HG02759 (cell line): ENCODE results near the gene UBE2N.

Experiments
- ATAC-seq: cut with Tn5 transposase; IDR thresholded peaks from one replicate; pipeline ENCODE4 v1.9.1; 2021; ENCODE audit warnings: mild to moderate bottlenecking, moderate library complexity; ENCODE audit not compliant: unreplicated experiment

UBE2N gene, protein sequence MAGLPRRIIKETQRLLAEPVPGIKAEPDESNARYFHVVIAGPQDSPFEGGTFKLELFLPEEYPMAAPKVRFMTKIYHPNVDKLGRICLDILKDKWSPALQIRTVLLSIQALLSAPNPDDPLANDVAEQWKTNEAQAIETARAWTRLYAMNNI

DNA sequence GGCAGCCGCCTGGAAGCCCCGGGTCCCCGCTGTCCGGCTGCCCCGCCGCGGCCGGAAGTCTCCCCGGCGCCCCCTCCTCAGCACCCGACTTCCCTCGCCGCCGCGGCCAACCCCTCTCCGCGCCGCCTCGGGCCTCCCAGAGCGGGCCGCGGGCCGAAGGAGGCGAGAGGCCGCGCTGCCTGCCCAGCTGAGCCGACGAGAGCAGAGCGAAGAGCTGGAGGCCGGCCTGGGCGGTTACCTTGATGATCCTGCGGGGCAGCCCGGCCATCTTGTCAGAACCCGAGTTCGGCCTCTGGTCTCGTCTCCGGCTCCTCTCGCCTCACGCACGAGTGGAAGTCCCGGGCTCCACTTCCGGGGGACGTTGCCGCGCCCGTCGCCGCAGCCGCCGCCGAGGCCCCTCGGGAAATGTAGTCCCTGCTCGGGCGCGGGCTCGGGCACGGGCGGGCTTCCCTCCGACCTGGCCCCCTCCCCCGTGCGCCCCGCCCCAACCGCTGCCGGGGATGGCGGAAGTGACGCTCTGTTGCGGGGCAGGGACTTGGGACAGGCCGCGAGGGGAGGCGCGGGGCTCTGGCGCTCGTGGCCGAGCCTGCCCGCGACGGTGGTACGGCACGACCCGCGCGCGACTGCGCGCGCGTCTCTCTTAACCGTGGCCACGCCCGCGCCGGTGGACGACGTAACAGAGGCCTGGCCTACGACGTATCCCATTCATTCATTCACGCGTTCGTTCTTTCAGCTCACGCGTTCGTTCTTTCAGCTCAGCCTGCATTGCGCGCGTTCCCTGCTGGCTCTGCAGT lies at the start of gene UBE2N:
Gene UBE2N, minus strand, starts transcription at position 331 of the 794 bp plus-strand sequence. Its CDS starts 63 bp downstream, at position 268.
- peak; percentile 82 for ATAC-seq

DNA sequence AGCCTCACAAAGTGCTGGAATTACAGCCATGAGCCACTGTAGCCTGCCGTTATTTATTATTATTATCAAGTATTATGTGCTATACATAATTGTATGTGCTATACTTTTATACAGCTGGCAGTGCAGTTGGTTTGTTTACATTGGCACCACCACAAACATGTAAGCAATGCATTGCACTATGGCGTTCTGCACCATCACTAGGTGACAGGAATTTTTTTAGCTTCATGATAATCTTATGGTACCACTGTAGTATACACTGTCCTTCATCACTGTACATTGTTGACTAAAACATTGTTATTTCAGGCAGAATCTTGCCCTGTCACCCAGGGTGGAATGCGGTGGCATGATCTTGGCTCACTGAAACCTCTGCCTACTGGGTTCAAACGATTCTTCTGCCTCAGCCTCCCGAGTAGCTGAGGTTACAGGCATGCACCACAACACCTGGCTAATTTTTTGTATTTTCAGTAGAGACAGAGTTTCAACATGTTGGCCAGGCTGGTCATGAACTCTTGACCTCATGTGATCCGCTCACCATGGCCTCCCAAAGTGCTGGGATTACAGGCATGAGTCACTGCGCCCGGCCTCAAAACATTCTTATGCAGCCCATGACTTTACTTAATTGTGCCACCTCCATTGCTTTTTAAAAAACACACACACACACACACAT lies 42.7 kb upstream of the UBE2N start:
- ATAC-seq: no peak

DNA sequence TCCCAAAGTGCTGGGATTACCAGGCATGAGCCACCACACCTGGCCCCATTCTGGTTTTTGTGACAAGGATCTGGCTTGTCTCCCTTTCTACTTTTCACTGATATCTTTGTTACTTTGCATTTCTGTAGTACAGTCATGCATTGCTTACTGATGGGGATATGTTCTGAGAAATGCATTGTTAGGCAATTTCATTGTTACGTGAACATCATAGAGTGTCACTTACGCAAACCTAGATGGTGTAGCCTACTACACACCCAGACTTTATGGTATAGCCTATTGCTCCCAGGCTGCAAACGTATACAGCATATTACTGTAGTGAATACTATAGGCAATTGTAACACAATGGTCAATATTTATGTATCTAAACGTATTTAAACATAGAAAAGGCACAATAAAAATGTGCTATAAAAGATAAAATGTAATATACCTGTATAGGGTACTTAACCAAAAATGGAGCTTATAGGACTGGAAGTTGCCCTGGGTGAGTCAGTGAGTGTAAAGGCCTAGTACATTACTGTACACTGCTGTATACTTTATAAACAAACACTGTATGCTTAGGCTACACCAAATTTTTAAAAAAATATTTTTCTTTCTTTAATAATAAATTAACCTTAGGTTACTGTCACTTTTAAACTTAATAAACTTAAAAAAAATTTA lies 41.5 kb upstream of the UBE2N start:
- no peak for ATAC-seq

DNA sequence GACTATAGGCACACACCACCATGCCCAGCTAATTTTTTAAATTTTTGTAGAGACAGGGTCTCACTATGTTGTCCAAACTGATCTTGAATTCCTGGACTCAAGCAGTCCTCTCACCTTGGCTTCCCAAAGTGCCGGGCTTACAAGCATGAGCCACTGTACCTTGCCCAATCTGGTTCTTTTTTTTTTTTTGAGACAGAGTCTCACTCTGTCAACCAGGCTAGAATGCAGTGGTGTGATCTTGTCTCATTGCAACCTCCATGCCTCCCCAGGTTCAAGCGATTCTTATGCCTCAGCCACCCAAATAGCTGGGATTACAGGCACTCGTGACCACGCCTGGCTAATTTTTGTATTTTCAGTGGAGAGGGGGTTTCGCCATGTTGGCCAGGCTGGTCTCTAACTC lies 41.0 kb upstream of the UBE2N start:
- ATAC-seq: no peak

DNA sequence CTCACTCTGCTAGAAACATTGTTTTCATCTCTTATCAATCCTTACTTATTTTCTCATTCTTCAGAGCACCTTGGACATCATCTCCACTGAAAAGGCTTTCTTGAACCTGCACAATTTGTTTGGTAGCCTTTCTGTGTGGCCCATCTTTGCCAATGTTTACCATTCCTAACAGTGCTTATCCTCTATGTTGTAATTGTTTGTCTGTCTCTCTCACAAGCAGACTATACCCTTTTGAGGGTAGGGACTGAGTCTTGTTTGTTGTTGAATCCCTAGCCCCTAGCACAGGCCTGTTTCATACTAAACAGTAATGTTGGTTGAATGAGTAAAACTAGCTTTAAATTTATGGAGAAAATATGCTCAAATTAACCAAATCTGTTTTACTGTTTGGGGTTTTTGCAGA lies 34.8 kb upstream of the UBE2N start:
- no peak for ATAC-seq

DNA sequence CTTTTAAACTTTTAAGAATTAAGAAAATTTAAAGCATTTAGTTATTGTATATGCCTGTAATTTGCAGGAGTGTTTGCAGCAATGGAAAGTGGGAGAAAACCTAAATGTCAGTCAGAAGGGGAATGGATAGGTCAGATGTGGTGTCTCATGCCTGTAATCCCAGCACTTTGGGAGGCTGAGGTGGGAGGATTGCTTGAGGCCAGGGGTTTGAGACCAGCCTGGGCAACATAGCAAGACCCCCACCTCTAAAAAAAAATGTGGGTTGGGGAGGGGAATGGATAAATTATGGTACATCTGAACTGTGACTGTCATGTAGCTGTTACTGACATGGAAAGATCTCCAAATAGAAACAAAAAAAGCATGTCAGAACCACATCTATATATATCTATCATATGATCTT lies 27.6 kb upstream of the UBE2N start:
- ATAC-seq: no peak

DNA sequence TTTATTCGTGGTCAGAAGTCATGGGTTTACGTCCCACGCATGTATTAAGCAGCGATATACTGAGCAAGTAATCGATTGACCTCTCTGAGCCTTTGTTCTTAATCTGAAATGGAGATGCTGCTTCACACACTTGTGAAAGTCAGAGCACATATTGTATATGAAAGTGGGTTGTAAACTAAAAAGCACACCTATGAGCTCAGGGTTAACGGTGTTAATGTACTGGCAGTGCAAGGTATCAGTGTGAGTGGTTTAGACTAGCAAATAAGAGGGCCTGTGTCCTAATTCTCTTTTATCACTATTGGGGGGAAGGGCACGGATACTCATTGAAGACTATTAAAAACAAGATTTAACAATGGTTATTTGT lies 26.2 kb upstream of the UBE2N start:
- ATAC-seq: peak; percentile 19

DNA sequence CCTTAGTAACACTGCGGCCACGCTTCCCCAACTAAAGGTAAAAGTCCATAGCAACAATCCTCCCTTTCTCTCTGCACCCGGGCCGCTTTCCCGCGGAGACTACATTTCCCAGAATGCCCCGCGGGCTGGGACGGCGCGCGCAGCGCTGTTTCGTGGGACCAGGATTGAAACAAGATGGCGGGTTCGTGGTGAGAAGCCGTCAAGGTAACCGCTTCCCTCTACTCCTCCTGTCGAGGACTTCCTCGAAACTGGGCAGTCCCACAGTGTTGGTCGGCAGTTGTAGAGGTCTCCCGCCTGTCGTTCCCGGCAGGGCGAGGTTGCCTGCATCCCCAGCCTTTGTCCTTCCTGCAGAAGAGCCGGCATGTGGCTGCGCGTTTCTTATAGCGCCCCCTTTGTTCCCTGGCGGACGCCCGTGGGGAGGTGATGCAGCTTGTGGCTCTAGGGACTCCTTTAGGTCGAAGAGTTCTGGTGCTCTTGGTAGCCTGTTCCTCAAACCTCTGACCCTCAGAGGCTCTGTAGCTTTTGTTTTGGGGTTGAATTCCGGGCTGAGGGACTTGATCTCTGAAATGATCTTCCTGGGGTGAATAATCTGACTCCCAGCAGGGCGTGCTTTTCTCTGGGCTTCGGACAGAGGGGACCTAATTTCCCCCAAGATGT lies 25.7 kb upstream of the UBE2N start, which contains the start of gene MRPL42:
Gene MRPL42, plus strand, starts transcription at position 164 of the 657 bp plus-strand sequence. CDS start 1,772 bp downstream, outside the sequence.
- peak; percentile 91 for ATAC-seq

DNA sequence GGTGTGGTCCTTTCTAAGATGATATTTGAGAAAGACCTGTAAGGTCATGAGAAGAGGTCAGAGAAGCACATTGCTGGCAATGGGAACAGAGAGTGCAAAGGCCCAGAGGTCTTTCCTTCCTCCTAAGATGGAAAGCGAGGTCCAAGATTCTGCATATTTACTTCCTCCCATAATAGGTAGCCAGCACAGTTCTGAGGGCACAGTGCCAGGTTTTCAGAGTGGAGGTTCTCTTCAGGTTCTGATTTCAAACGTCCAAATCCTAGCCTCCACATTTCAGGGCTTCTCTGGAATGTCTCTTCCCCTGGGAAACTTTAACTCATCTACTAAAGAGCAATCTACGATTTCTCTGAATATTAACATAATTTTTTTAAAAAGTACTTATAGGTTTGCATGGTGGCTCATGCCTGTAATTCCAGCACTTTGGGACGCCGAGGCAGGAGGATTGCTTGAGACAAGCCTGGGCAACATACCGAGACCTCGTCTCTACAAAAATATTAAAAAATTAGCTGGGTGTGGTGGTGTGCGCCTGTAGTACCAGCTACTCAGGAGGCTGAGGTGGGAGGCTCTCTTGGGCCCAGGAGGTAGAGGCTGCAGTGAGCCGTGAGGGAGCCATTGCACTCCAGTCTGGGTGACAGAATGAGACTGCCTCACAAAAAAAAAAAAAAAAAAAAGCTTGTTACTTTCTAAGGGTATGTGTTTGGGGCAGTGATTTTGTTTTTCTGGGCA lies 25.0 kb upstream of the UBE2N start:
- ATAC-seq: no peak

DNA sequence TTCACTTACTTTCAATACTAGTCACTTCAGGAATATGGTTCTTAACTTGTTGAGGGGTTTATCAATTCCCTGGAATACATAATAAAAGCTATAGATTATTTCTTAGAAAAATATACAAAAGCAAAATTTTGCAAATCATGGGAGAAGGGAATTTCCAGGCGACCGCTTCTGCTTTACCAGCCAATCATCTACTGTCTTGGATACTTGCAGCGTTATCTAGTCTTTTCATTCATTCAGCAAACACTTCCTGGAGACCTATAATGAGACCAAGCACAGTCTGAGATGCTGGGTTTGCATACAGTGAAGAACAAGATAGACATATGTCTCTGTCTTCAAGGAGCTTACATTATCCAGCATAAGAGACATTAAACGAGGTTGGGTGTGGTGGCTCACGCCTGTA lies 24.1 kb upstream of the UBE2N start:
- ATAC-seq: no peak

DNA sequence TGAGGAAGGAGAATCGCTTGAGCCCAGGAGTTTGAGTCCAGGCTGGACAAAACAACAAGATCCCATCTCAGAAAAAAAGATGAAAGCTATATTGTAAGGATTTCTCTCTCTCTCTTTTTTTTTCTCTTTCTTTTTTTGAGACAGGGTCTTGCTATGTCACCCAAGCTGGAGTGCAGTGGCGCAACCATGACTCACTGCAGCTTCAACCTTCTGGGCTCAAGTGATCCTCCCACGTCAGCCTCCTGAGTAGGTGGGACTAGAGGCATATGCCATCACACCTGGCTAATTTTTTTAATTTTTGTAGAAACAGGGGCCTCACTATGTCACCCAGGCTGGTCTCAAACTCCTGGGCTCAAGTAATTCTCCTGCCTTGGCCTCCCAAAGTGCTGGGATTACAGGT lies 19.8 kb upstream of the UBE2N start:
- ATAC-seq: no peak

DNA sequence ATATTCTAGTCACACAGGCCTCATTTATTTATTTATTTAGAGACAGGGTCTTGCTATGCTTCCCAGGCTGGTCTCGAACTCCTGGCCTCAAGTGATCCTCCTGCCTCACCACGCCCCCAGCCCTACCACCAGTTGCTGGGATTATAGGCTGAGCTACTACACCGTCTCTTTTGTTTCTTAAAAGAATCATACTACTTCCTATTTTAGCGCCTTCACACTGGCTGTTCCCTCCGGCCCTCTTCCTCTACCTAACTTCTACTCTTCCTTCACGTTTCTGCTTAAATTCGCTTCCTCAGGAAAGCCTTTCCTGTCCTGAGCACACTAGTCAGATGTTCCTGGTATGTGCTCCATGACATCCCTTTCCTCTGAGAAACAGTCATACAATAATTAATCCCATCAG lies 19.2 kb upstream of the UBE2N start:
- no peak for ATAC-seq

DNA sequence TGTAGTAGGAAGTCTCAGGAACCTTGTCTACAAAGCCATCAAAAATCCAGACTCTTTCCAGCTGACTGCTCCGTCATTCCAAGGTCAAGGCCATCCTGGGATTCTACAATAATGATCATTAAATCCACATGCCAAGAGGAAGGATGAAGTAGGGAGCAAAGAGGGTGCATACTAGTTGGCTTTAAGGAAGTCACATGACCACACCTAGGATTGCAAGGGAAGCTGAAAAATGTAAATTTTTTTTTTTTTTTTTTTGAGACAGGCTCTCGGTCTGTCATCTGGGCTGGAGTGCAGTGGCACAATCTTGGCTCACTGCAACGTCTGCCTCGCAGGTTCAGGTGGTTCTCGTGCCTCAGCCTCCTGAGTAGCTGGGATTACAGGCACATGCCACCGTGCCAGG lies 18.3 kb upstream of the UBE2N start:
- no peak for ATAC-seq

DNA sequence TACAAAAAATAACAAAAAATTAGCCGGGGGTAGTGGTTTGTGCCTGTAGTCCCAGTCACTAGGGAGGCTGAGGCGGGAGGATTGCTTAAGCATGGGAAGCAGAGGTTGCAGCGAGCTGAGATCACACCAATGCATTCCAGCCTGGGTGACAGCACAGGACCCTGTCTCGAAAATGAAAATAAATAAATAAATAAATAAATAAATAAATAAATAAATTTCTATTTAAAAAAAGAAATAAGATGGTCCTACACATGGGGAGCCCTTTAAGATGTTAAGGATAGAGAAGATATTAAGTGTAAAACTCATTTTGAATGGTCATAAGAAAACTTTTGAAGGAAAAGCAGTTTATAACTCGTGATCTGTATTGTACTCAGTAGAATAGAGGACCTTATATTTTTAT lies 17.4 kb upstream of the UBE2N start:
- no peak for ATAC-seq

DNA sequence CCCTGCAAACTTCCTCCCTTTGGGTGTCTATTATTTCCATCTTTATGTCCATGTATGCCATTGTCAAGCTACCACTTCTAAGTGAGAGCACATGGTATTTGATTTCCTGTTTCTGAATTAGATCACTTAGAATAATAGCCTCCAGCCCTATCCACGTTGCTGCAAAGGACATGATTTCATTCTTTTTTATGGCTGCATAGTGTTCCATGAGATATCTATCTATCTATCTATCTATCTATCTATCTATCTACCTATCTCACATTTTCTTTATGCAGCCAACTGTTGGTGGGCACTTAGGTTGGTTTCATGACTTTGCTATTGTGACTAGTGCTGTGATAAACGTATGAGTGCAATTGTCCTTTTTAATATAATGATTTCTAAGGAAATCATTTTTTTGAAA lies 14.3 kb upstream of the UBE2N start:
- no peak for ATAC-seq

DNA sequence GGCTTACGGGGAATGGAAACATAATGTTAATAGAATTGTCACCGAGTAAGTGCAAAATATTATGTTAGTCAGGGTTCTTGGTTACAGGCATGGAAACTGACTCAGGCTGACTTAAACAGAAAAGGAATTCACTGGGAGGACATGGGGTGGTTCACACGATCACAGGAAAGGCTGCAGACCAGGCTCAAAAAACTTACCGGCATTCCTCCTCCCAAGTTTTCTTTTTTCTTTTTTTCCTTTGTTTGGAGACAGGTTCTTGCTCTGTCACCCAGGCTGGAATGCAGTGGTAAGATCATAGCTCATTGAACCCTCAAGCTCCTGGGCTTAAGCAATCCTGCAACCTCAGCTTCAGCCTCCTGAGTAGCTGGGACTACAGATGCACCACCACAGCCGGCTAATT lies 11.9 kb upstream of the UBE2N start:
- no peak for ATAC-seq

DNA sequence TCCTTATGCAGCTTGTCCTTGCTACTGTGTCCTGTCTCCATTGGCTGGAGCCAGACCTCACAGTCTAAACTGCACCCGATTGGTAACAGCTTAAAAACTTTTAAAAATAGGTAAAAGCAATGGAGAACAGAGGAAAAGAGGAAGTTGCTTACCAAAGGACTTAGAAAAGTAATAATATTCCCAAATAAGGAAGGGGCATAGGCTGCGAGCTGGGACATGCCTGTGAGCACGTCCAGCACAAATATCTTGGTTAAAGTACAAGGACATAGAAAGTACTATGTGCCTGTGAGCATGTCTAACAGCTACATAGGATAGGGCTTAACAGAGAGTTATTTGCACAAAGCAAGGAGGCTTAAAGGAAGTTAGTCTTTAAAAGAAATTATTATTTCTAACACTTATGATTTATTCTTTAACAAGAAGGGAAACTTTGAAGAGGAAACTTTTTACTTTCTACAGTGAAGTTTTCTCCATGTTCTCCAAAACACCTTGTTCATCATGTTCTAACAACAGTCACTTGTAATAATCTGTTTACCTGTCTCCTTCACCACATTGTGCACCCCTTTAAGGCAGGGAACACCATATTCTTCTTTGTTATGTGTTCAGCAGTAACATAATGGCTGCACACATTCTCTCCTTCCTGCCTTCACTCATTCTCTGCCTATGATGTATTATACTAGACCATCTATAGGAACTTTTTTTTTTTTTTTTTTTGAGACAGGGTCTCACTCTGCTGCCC lies 9.8 kb upstream of the UBE2N start:
- ATAC-seq: no peak

DNA sequence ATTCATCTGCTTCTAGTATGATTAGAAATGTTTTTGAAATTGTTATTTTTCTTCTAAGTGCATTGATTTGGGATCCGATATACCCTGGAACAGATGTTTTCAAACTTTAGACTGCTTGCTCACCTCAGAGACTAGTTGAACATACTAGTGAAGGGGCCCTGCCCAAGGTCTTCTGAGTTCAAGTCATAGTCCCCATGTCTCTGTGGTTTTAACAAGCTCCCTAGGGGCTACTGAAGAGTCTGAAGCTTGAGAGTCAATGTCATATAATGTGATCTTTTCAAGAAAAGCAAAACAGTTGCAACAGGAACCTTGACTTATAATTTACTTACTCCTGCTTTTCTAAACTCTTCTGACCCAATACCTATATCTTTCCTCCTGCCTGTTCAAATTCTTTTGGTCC lies 7.5 kb upstream of the UBE2N start:
- ATAC-seq: peak; percentile 93

DNA sequence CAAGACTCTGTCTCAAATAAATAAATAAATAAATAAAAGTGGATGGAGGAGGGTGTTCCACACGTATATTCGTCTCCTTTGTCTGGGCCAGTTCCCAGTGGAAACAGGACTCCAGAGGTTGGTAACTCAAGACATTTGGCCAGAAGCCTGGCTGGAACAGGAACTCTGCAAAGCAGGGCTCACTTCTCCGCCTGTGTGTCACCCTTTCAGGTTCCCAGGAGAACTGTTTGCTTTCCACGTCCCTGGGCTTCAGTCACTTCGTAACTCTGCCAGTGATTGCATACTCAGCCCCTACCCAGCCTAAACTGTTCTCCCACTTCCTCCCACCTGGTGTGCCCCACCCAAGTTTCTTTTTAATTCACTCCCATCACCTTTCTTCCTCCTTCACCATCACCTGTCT lies 7.0 kb upstream of the UBE2N start:
- ATAC-seq: no peak
